Measurements from ENCODE around the gene ZNF599.
A peak's percentile ranks its signal among the peaks of the same experiment; 100 is the strongest.

The ZNF599 gene

GRCh38 chr19:34744896-34745690 lies 27.9 kb downstream of the ZNF599 start:
- no peak for DNase-seq (ENCODE audit: low read depth in 3 of 3, low spot score in 1 of 3)

- no peak for DNase-seq (ENCODE audit: low read depth in 3 of 3, low spot score in 1 of 3)
Measured at GRCh38 chr19:34734537-34735103, 38.4 kb downstream of the ZNF599 start.

GRCh38 chr19:34733746-34734536 lies 39.1 kb downstream of the ZNF599 start, which contains the start of gene ZNF181:
Gene ZNF181, plus strand, starts transcription at chr19:34734243. Its CDS starts 795 bp downstream, at chr19:34735038.
- peak; percentile 50 to 57 (median 57) for DNase-seq (ENCODE audit: low read depth in 3 of 3, low spot score in 1 of 3)

- no peak for DNase-seq (ENCODE audit: low read depth in 3 of 3, low spot score in 1 of 3)
Measured at GRCh38 chr19:34733266-34733745, 39.7 kb downstream of the ZNF599 start.

GRCh38 chr19:34732612-34733211 lies 40.3 kb downstream of the ZNF599 start:
- no peak for DNase-seq (ENCODE audit: low read depth in 3 of 3, low spot score in 1 of 3)

- DNase-seq (ENCODE audit: low read depth in 3 of 3, low spot score in 1 of 3): no peak
Measured at GRCh38 chr19:34731964-34732363, 41.1 kb downstream of the ZNF599 start.

GRCh38 chr19:34731019-34731829 lies 41.8 kb downstream of the ZNF599 start:
- no peak for DNase-seq (ENCODE audit: low read depth in 3 of 3, low spot score in 1 of 3)

- DNase-seq (ENCODE audit: low read depth in 3 of 3, low spot score in 1 of 3): no peak
Measured at GRCh38 chr19:34725400-34725799, 47.6 kb downstream of the ZNF599 start.

- DNase-seq (ENCODE audit: low read depth in 3 of 3, low spot score in 1 of 3): no peak
Measured at GRCh38 chr19:34722353-34722752, 50.7 kb downstream of the ZNF599 start.

- no peak for DNase-seq (ENCODE audit: low read depth in 3 of 3, low spot score in 1 of 3)
Measured at GRCh38 chr19:34715357-34715756, 57.7 kb downstream of the ZNF599 start.

GRCh38 chr19:34713262-34713637 lies 59.8 kb downstream of the ZNF599 start:
- no peak for DNase-seq (ENCODE audit: low read depth in 3 of 3, low spot score in 1 of 3)

GRCh38 chr19:34712395-34713261 lies 60.4 kb downstream of the ZNF599 start:
- peak in 2 of 3 donors; percentile 25 to 30 for DNase-seq (ENCODE audit: low read depth in 3 of 3, low spot score in 1 of 3)

- no peak for DNase-seq (ENCODE audit: low read depth in 3 of 3, low spot score in 1 of 3)
Measured at GRCh38 chr19:34711890-34712289, 61.1 kb downstream of the ZNF599 start.

Data from stimulated activated CD4-positive, alpha-beta T cell treated with anti-CD3 and anti-CD28 coated beads, TNF-alpha, amount 100 ng/mL, for 1 hour (primary cell).